Tibial artery (tissue), 4 donors: Measurements from ENCODE around the gene CCDC197.

Experiments used
- DNase-seq, 2 donors: peaks; one replicate each; pipeline ENCODE4 v3.0.0-alpha.2; 2019
- H3K27ac ChIP-seq, 2 donors: fragments of 200-600 bp; sonication (generic) in 1 of 2; 1 replicate in 1 of 2; 2 replicates in 1 of 2; pipeline ENCODE4 v1.5.1; 2018 to 2019; ENCODE audit warnings: mild to moderate bottlenecking in 1 of 2
- H3K27me3 ChIP-seq, 2 donors: fragments of 200-600 bp; sonication (generic) in 1 of 2; one replicate each; pipeline versions ENCODE4 v1.5.1 to v1.6.0; 2016 to 2019
- H3K36me3 ChIP-seq, 3 donors: fragments of 200-600 bp; sonication (generic) in 2 of 3; one replicate each; pipeline ENCODE4 v1.5.1; 2016 to 2019; ENCODE audit warnings: mild to moderate bottlenecking in 2 of 3
- H3K4me1 ChIP-seq, 4 donors: fragments of 200-600 bp; sonication (generic) in 2 of 4; 1 replicate in 3 of 4; 2 replicates in 1 of 4; pipeline ENCODE4 v1.5.1; 2016 to 2019
- H3K4me3 ChIP-seq, 2 donors: fragments of 200-600 bp; sonication (generic) in 1 of 2; 1 replicate in 1 of 2; 2 replicates in 1 of 2; pipeline ENCODE4 v1.5.1; 2018 to 2019; ENCODE audit warnings: mild to moderate bottlenecking in 2 of 2
- H3K9me3 ChIP-seq, 3 donors: fragments of 200-600 bp; sonication (generic) in 1 of 3; one replicate each; pipeline ENCODE4 v1.5.1; 2016 to 2019
- CTCF ChIP-seq, 2 experiments: fragments of 200-600 bp in 1 of 2; fragments of 450-650 bp in 1 of 2; IDR thresholded peaks; one replicate each; pipeline ENCODE4 v1.5.1; 2017 to 2019; ENCODE audit warnings: antibody characterized with exemption in 2 of 2, mild to moderate bottlenecking in 1 of 2, moderate library complexity in 1 of 2
- intact Hi-C: fragments of 100-400 bp; cut with DNase I; formaldehyde crosslinking; loops from one replicate; pipeline ENCODE4 v1.15.0; 2023; ENCODE audit warnings: low total_unique reads

CCDC197 gene

GRCh38 chr14:93956514-93957332, 40.4 kb upstream of the CCDC197 start:
- H3K27ac ChIP-seq = peak overlapping the region in 1 of 2 donors; percentile 46
- H3K27me3 ChIP-seq = no peaks in the 10 kb centered on the region
- peaks cover 0 to 40% (median 14%) of the 10 kb centered on the region in 4 donors for H3K4me1 ChIP-seq
- no peak for TF ChIP-seq CTCF (IDR thresholded peaks at IDR 0.05)
- DNase-seq = no peak
- no peak overlapping the region for H3K4me3 ChIP-seq
- peaks cover 15 to 33% (median 23%) of the 10 kb centered on the region in 3 donors for H3K36me3 ChIP-seq
- no peaks in the 10 kb centered on the region for H3K9me3 ChIP-seq
- intact Hi-C loops = no loop called here

DNA sequence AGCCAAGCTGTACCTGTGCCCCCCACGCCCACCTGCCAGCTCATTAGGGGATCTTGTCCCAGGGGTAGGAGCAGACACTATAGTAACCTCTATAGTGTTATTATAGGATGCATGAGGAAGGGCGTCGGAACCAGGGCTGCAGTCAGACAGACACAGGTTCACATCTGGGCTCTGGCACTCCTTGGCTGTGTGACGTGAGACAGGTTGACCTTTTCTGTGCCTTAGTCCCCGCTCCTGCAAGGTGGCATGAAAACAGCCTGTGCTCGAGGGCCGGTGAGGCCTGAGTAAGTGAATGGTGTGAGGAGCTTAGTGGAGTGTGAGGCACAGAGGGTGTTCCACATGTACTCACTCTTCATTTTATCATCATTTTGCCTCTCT, 39.8 kb upstream of the CCDC197 start:
- intact Hi-C loops = no loop called here
- Histone ChIP-seq H3K4me3 (no peak overlapping the region), H3K36me3 (peaks cover 10 to 27% (median 21%) of the 10 kb centered on the region in 3 donors), H3K27me3 (no peaks in the 10 kb centered on the region), H3K27ac (peak overlapping the region in 1 of 2 donors; percentile 46), H3K4me1 (peaks cover 0 to 40% (median 14%) of the 10 kb centered on the region in 4 donors), H3K9me3 (no peaks in the 10 kb centered on the region)
- no peak for DNase-seq
- no peak for TF ChIP-seq CTCF (IDR thresholded peaks at IDR 0.05)

- Histone ChIP-seq H3K4me1 (peaks cover 0 to 45% (median 16%) of the 10 kb centered on the region in 4 donors), H3K9me3 (no peaks in the 10 kb centered on the region), H3K36me3 (peaks cover 15 to 24% (median 22%) of the 10 kb centered on the region in 3 donors), H3K27me3 (no peaks in the 10 kb centered on the region), H3K4me3 (no peak overlapping the region), H3K27ac (peak overlapping the region in 1 of 2 donors; percentile 6)
- TF ChIP-seq CTCF (IDR thresholded peaks at IDR 0.05) = no peak
- DNase-seq = no peak
- intact Hi-C loops = no loop called here
Measured at GRCh38 chr14:93957751-93958566, 39.1 kb upstream of the CCDC197 start.

DNA sequence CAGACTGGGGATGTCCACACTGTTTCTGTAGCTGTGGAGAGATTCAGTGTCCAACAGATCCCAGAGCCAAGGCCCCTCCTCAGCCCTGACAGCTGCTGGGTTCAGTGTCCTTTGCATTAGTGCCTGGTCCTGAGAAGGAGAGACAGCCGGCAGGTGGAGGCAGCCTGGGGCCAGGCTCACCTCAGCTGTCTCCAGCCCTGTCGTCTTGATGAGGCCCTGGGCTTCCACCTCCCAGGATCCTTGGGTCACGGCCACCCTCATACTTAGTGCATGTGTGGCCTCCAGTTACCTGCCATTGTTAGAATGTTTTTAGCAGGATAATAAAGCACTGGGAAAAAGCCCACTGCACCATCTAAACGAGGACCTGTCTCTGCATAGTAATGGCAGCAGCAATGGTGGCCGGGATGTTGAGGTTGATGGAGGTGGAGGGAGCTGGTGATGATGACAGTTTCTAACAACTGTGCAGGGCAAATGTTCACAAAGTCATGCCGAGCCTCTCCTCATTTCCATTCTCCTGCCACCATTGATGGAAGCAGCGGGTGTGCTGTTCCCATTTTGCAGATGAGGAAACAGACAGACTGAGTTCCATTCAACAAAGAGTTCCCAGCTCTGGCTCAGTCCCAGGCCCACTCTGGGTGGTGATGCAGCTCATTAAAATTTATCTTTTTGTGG, 38.4 kb upstream of the CCDC197 start:
- no peak for DNase-seq
- Histone ChIP-seq H3K9me3 (no peaks in the 10 kb centered on the region), H3K27me3 (no peaks in the 10 kb centered on the region), H3K4me3 (no peak overlapping the region), H3K4me1 (peaks cover 0 to 50% (median 17%) of the 10 kb centered on the region in 4 donors), H3K36me3 (peaks cover 19 to 22% (median 20%) of the 10 kb centered on the region in 3 donors), H3K27ac (peak overlapping the region; percentile 48 to 52)
- intact Hi-C loops = no loop called here
- no peak for TF ChIP-seq CTCF (IDR thresholded peaks at IDR 0.05)
